ENCODE measurements around the gene TNFRSF13B. TPM values are rescaled to one million over a fixed set of nuclear protein-coding genes. Genes with fewer than 3 reads are reported as not detected.

The TNFRSF13B gene
- total RNA-seq, 1 experiment from 2014 or later: not detected

DNA sequence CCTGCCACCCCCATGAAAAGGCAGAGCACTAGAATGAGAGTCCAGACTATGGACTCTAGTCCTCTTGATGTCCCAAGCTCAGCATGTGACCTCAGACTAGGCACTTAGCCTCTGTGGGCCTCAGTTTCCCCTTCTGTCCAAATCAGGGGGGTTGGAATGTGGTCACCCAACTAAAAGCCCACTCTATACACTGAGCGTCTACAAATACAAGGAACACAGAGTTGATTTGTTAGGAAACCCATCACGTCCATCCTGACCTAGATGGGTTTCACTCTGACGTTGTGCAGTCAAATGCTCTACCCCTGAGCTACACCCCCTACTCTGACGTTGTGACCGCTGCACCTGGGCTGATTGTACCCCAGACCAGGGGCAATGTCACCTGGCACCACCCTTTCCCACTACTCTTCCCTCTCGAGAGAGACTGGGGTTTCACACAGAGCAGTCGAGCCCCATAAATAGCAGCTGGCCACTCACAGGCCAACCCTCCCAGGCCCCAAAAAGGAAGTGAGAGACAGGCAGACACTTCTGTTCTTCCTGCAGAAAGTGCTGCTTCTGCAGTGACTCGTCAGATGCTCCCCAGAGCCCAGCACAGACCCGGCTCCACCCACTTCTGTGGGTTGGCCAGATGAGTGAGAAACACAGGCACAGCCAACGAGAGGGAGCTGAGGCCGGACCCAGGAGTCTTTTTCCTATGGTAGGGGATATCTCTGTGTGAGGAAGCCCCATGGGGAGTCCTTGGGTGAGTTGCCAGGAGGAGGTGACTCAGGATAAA is 16.1 kb upstream of the TNFRSF13B start:
- POLR2A ChIA-PET: no interaction called here
- Histone ChIP-seq H3K4me3 (replicated peaks in 1 of 2; ENCODE audit: low read depth in 1 of 2, low read length in 2 of 2) (no peak overlapping the region), H3K79me2 (ENCODE audit: insufficient read depth, low read length) (no peaks in the 10 kb centered on the region), H3K36me3 (ENCODE audit: control insufficient read depth in 1 of 2, insufficient read depth in 2 of 2, low read length in 2 of 2) (no peaks in the 10 kb centered on the region), H3K27ac (ENCODE audit: low read depth, low read length) (no peak overlapping the region), H3K4me1 (ENCODE audit: control insufficient read depth in 1 of 2, insufficient read depth in 2 of 2, low read length in 2 of 2) (peaks cover 15 to 49% of the 10 kb centered on the region in 2 experiments), H3K9me2 (ENCODE audit: insufficient read depth) (no peaks in the 10 kb centered on the region), H4K20me1 (ENCODE audit: insufficient read depth) (no peaks in the 10 kb centered on the region), H2AFZ (ENCODE audit: low read depth, low read length, poor library complexity, severe bottlenecking) (no peak overlapping the region), H3K9me3 (ENCODE audit: control insufficient read depth in 1 of 2, insufficient read depth in 1 of 2, low read depth in 1 of 2, low read length in 2 of 2) (no peaks in the 10 kb centered on the region), H3K9ac (ENCODE audit: low read length) (no peak overlapping the region), H3K27me3 (ENCODE audit: insufficient read depth, low read length) (no peaks in the 10 kb centered on the region), H3K4me2 (ENCODE audit: low read length) (peak overlapping the region; percentile 27)
- DNase-seq (ENCODE audit: low read depth, low spot score) (no peak), ATAC-seq (peak; percentile 69)
- CTCF ChIA-PET: no interaction called here
- TF ChIP-seq FOSL1 (IDR thresholded peaks at IDR 0.05; ENCODE audit: low read depth) (no peak), CBX3 (IDR thresholded peaks at IDR 0.05; ENCODE audit: low read depth) (no peak), SP1 (IDR thresholded peaks at IDR 0.05; ENCODE audit: low read depth) (no peak), TCF7L2 (IDR thresholded peaks at IDR 0.05; ENCODE audit: borderline replicate concordance, extremely low read depth, insufficient read depth, insufficient read length) (no peak), YY1 (IDR thresholded peaks at IDR 0.05; ENCODE audit: extremely low read depth, insufficient replicate concordance, low read depth, low read length) (no peak), RAD21 (IDR thresholded peaks at IDR 0.05; ENCODE audit: low read depth) (no peak), SIN3A (IDR thresholded peaks at IDR 0.05; ENCODE audit: low read depth) (no peak), POLR2A (IDR thresholded peaks at IDR 0.05; ENCODE audit: borderline replicate concordance, extremely low read depth, insufficient read depth, insufficient read length) (no peak), EGR1 (IDR thresholded peaks at IDR 0.05; ENCODE audit: low read depth) (no peak)
- TF ChIP-seq, protein P1, sequence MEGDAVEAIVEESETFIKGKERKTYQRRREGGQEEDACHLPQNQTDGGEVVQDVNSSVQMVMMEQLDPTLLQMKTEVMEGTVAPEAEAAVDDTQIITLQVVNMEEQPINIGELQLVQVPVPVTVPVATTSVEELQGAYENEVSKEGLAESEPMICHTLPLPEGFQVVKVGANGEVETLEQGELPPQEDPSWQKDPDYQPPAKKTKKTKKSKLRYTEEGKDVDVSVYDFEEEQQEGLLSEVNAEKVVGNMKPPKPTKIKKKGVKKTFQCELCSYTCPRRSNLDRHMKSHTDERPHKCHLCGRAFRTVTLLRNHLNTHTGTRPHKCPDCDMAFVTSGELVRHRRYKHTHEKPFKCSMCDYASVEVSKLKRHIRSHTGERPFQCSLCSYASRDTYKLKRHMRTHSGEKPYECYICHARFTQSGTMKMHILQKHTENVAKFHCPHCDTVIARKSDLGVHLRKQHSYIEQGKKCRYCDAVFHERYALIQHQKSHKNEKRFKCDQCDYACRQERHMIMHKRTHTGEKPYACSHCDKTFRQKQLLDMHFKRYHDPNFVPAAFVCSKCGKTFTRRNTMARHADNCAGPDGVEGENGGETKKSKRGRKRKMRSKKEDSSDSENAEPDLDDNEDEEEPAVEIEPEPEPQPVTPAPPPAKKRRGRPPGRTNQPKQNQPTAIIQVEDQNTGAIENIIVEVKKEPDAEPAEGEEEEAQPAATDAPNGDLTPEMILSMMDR (IDR thresholded peaks at IDR 0.05 in 2 of 3, conservative IDR thresholded peaks at IDR 0.05 in 1 of 3; ENCODE audit: borderline replicate concordance in 1 of 3, insufficient read depth in 1 of 3, low read depth in 2 of 3, low read length in 2 of 3): no peak
- TF ChIP-seq, protein P2, sequence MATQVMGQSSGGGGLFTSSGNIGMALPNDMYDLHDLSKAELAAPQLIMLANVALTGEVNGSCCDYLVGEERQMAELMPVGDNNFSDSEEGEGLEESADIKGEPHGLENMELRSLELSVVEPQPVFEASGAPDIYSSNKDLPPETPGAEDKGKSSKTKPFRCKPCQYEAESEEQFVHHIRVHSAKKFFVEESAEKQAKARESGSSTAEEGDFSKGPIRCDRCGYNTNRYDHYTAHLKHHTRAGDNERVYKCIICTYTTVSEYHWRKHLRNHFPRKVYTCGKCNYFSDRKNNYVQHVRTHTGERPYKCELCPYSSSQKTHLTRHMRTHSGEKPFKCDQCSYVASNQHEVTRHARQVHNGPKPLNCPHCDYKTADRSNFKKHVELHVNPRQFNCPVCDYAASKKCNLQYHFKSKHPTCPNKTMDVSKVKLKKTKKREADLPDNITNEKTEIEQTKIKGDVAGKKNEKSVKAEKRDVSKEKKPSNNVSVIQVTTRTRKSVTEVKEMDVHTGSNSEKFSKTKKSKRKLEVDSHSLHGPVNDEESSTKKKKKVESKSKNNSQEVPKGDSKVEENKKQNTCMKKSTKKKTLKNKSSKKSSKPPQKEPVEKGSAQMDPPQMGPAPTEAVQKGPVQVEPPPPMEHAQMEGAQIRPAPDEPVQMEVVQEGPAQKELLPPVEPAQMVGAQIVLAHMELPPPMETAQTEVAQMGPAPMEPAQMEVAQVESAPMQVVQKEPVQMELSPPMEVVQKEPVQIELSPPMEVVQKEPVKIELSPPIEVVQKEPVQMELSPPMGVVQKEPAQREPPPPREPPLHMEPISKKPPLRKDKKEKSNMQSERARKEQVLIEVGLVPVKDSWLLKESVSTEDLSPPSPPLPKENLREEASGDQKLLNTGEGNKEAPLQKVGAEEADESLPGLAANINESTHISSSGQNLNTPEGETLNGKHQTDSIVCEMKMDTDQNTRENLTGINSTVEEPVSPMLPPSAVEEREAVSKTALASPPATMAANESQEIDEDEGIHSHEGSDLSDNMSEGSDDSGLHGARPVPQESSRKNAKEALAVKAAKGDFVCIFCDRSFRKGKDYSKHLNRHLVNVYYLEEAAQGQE (IDR thresholded peaks at IDR 0.05; ENCODE audit: low read depth): no peak
- RAD21 ChIA-PET (ENCODE audit: low non-redundant PET in 1 of 2, low total read pairs in 2 of 2, uncharacterized antibody in 2 of 2, unreplicated experiment in 2 of 2): no interaction called here
- intact Hi-C loops (cut with micrococcal nuclease): no loop called here
- no TSS peak for BruUV-seq (replicated peaks)
